GM23338 (cell line): ENCODE measurements around the gene SERBP1. TPM values are rescaled to one million over a fixed set of nuclear protein-coding genes. Genes with fewer than 3 reads are reported as not detected.

Source experiments
- ATAC-seq: fragments of 200-7000 bp; cut with Tn5 transposase; 3 replicates; pipeline ENCODE4 v1.9.1; 2020
- DNase-seq: peaks from one replicate; pipeline ENCODE4 v3.0.0-alpha.2; 2015; ENCODE audit warnings: low spot score
- H2AFZ ChIP-seq: fragments of 200-600 bp; sonication (generic); 2 replicates; pipeline ENCODE4 v1.8.0; 2016; ENCODE audit warnings: antibody characterized with exemption, mild to moderate bottlenecking, moderate library complexity
- H3F3A ChIP-seq: fragments of 200-600 bp; sonication (generic); replicated peaks from 2 replicates; pipeline ENCODE4 v1.8.0; 2017; ENCODE audit warnings: antibody characterized with exemption, mixed run types, low read depth
- H3K27ac ChIP-seq: fragments of 200-600 bp; sonication (generic); 2 replicates; pipeline ENCODE4 v1.6.1; 2016; ENCODE audit warnings: low read depth
- H3K27me3 ChIP-seq: fragments of 200-600 bp; sonication (generic); 2 replicates; pipeline ENCODE4 v1.8.0; 2016; ENCODE audit warnings: mild to moderate bottlenecking, mixed run types, moderate library complexity; ENCODE audit not compliant: insufficient read depth
- H3K36me3 ChIP-seq: fragments of 200-600 bp; sonication (generic); 2 replicates; pipeline ENCODE4 v1.8.0; 2016; ENCODE audit warnings: mild to moderate bottlenecking; ENCODE audit not compliant: insufficient read depth
- H3K4me1 ChIP-seq: fragments of 200-600 bp; sonication (generic); 2 replicates; pipeline ENCODE4 v1.8.0; 2016; ENCODE audit warnings: mild to moderate bottlenecking, moderate library complexity; ENCODE audit not compliant: insufficient read depth
- H3K4me2 ChIP-seq: fragments of 200-600 bp; sonication (generic); 2 replicates; pipeline ENCODE4 v1.7.1; 2017; ENCODE audit warnings: mixed run types
- H3K4me3 ChIP-seq: fragments of 200-600 bp; sonication (generic); 2 replicates; pipeline ENCODE4 v1.6.1; 2016; ENCODE audit warnings: mixed run types
- H3K79me2 ChIP-seq: fragments of 200-600 bp; sonication (generic); replicated peaks from 2 replicates; pipeline ENCODE4 v1.8.0; 2017; ENCODE audit warnings: mild to moderate bottlenecking; ENCODE audit not compliant: insufficient read depth
- H3K9me2 ChIP-seq: fragments of 200-600 bp; sonication (generic); 2 replicates; pipeline ENCODE4 v1.8.0; 2017; ENCODE audit not compliant: insufficient read depth
- H4K20me1 ChIP-seq: fragments of 200-600 bp; sonication (generic); replicated peaks from 2 replicates; pipeline ENCODE4 v1.8.0; 2017; ENCODE audit warnings: mild to moderate bottlenecking; ENCODE audit not compliant: insufficient read depth
- H3K27ac Mint-ChIP-seq: 2 replicates; pipeline ENCODE4 v1.8.0; 2020; ENCODE audit warnings: inconsistent platforms, mild to moderate bottlenecking, moderate library complexity, mixed read lengths
- H3K27me3 Mint-ChIP-seq: 3 replicates; pipeline ENCODE4 v1.8.0; 2022; ENCODE audit warnings: low read depth, mild to moderate bottlenecking, moderate library complexity, mixed read lengths, inconsistent platforms; ENCODE audit not compliant: insufficient read depth, poor library complexity
- H3K36me3 Mint-ChIP-seq: 3 replicates; pipeline ENCODE4 v1.8.0; 2021; ENCODE audit warnings: low read depth, mild to moderate bottlenecking, inconsistent platforms, moderate library complexity, mixed read lengths
- H3K4me1 Mint-ChIP-seq: 3 replicates; pipeline ENCODE4 v1.8.0; 2020; ENCODE audit warnings: mild to moderate bottlenecking, inconsistent platforms, mixed read lengths
- H3K4me3 Mint-ChIP-seq: 3 replicates; pipeline ENCODE4 v1.8.0; 2021; ENCODE audit warnings: moderate library complexity, mild to moderate bottlenecking, inconsistent platforms, mixed read lengths
- H3K9me3 Mint-ChIP-seq: 3 replicates; pipeline ENCODE4 v1.8.0; 2020; ENCODE audit warnings: moderate library complexity, mild to moderate bottlenecking, inconsistent platforms, mixed read lengths
- CREB1 ChIP-seq: fragments of 250-450 bp; sonication (Bioruptor Pico); IDR thresholded peaks from 2 replicates; pipeline ENCODE4 v1.5.0; 2020; ENCODE audit warnings: low read depth, mild to moderate bottlenecking, moderate library complexity
- EZH2 ChIP-seq: fragments of 200-600 bp; sonication (generic); IDR thresholded peaks from one replicate; pipeline ENCODE4 v1.8.0; 2017; ENCODE audit warnings: antibody characterized with exemption, mild to moderate bottlenecking, low read depth; ENCODE audit not compliant: unreplicated experiment
- EZH2phosphoT487 ChIP-seq: fragments of 200-600 bp; sonication (generic); IDR thresholded peaks from one replicate; pipeline ENCODE4 v1.8.1; 2018; ENCODE audit warnings: antibody characterized with exemption; ENCODE audit not compliant: unreplicated experiment
- JUNB ChIP-seq: IDR thresholded peaks from one replicate; pipeline ENCODE4 v1.6.1; 2016; ENCODE audit warnings: antibody characterized with exemption; ENCODE audit not compliant: unreplicated experiment
- NANOG ChIP-seq: IDR thresholded peaks from 2 replicates; pipeline ENCODE4 v1.6.1; 2016; ENCODE audit warnings: antibody characterized with exemption, borderline replicate concordance
- POLR2AphosphoS5 ChIP-seq: IDR thresholded peaks from 2 replicates; pipeline ENCODE4 v1.6.1; 2016; ENCODE audit warnings: antibody characterized with exemption, low read depth
- STAT1 ChIP-seq: IDR thresholded peaks from one replicate; pipeline ENCODE4 v1.6.1; 2016; ENCODE audit warnings: antibody characterized with exemption; ENCODE audit not compliant: unreplicated experiment
- ZNF114 ChIP-seq: fragments of 250-450 bp; sonication (Bioruptor Pico); IDR thresholded peaks from 2 replicates; pipeline ENCODE4 v1.5.0; 2020; ENCODE audit warnings: mild to moderate bottlenecking, moderate library complexity
- ZNF331 ChIP-seq: fragments of 250-450 bp; sonication (Bioruptor Pico); IDR thresholded peaks from 2 replicates; pipeline ENCODE4 v1.5.0; 2020; ENCODE audit warnings: low read depth, mild to moderate bottlenecking, moderate library complexity
- polyA plus RNA-seq: library from polyadenylated mRNA; unstranded; fragments of >200 nt; fragmentation: Nextera tagmentation; extraction: Ambion mirVana; gene quantifications from 2 replicates; pipeline ENCODE4 v1.2.1, GENCODE V29; 2016
- total RNA-seq: library from RNA; depleted of rRNA; stranded (reverse); fragments of >200 nt; shearing (Covaris generic); gene quantifications from 2 replicates; pipeline ENCODE4 v1.2.3, GENCODE V29; 2014
- TF ChIP-seq, protein P1 (sequence below): IDR thresholded peaks from one replicate; pipeline ENCODE4 v1.6.1; 2018; ENCODE audit warnings: antibody characterized with exemption; ENCODE audit not compliant: unreplicated experiment
- TF ChIP-seq, protein P2 (sequence below), 2 experiments: fragments of 200-600 bp in 1 of 2; sonication (generic) in 1 of 2; conservative IDR thresholded peaks; 2 replicates each; pipeline versions ENCODE4 v1.5.1 to v1.6.1; 2016 to 2017; ENCODE audit warnings: antibody characterized with exemption in 2 of 2, low read depth in 2 of 2, mild to moderate bottlenecking in 2 of 2, moderate library complexity in 1 of 2
- TF ChIP-seq, protein P3 (sequence below): fragments of 250-450 bp; sonication (Bioruptor Pico); IDR thresholded peaks from 2 replicates; pipeline ENCODE4 v1.5.0; 2020; ENCODE audit warnings: mild to moderate bottlenecking, moderate library complexity
- TF ChIP-seq, protein P4 (sequence below): IDR thresholded peaks from 2 replicates; pipeline ENCODE4 v1.6.1; 2016; ENCODE audit warnings: antibody characterized with exemption

The SERBP1 gene
- total and polyA plus RNA-seq, 2 experiments from 2014 or later = 559 to 674 TPM

DNA sequence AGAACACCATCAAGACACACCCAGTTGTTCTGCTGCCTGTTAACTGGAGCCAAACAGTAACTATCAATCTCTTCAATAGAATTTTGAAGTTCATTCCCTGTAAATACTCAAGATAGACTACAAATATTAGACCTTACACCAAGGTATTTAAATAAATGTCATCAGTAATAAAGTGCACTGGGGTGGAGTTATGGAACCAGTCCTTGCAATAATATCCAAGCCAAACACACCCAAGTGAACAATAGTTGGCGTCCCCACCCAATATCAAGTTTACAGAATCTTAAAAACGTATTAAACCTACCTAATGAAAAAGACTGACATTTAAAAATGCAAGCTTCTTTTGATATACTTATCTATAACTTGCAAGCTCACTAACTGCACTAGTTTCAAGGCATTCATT is 2.7 kb downstream of the SERBP1 start:
- TF ChIP-seq, protein P1, sequence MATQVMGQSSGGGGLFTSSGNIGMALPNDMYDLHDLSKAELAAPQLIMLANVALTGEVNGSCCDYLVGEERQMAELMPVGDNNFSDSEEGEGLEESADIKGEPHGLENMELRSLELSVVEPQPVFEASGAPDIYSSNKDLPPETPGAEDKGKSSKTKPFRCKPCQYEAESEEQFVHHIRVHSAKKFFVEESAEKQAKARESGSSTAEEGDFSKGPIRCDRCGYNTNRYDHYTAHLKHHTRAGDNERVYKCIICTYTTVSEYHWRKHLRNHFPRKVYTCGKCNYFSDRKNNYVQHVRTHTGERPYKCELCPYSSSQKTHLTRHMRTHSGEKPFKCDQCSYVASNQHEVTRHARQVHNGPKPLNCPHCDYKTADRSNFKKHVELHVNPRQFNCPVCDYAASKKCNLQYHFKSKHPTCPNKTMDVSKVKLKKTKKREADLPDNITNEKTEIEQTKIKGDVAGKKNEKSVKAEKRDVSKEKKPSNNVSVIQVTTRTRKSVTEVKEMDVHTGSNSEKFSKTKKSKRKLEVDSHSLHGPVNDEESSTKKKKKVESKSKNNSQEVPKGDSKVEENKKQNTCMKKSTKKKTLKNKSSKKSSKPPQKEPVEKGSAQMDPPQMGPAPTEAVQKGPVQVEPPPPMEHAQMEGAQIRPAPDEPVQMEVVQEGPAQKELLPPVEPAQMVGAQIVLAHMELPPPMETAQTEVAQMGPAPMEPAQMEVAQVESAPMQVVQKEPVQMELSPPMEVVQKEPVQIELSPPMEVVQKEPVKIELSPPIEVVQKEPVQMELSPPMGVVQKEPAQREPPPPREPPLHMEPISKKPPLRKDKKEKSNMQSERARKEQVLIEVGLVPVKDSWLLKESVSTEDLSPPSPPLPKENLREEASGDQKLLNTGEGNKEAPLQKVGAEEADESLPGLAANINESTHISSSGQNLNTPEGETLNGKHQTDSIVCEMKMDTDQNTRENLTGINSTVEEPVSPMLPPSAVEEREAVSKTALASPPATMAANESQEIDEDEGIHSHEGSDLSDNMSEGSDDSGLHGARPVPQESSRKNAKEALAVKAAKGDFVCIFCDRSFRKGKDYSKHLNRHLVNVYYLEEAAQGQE = no peak
- TF ChIP-seq, protein P2, sequence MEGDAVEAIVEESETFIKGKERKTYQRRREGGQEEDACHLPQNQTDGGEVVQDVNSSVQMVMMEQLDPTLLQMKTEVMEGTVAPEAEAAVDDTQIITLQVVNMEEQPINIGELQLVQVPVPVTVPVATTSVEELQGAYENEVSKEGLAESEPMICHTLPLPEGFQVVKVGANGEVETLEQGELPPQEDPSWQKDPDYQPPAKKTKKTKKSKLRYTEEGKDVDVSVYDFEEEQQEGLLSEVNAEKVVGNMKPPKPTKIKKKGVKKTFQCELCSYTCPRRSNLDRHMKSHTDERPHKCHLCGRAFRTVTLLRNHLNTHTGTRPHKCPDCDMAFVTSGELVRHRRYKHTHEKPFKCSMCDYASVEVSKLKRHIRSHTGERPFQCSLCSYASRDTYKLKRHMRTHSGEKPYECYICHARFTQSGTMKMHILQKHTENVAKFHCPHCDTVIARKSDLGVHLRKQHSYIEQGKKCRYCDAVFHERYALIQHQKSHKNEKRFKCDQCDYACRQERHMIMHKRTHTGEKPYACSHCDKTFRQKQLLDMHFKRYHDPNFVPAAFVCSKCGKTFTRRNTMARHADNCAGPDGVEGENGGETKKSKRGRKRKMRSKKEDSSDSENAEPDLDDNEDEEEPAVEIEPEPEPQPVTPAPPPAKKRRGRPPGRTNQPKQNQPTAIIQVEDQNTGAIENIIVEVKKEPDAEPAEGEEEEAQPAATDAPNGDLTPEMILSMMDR (conservative IDR thresholded peaks at IDR 0.05; ENCODE audit: low read depth in 2 of 2) = no peak
- TF ChIP-seq, protein P3, sequence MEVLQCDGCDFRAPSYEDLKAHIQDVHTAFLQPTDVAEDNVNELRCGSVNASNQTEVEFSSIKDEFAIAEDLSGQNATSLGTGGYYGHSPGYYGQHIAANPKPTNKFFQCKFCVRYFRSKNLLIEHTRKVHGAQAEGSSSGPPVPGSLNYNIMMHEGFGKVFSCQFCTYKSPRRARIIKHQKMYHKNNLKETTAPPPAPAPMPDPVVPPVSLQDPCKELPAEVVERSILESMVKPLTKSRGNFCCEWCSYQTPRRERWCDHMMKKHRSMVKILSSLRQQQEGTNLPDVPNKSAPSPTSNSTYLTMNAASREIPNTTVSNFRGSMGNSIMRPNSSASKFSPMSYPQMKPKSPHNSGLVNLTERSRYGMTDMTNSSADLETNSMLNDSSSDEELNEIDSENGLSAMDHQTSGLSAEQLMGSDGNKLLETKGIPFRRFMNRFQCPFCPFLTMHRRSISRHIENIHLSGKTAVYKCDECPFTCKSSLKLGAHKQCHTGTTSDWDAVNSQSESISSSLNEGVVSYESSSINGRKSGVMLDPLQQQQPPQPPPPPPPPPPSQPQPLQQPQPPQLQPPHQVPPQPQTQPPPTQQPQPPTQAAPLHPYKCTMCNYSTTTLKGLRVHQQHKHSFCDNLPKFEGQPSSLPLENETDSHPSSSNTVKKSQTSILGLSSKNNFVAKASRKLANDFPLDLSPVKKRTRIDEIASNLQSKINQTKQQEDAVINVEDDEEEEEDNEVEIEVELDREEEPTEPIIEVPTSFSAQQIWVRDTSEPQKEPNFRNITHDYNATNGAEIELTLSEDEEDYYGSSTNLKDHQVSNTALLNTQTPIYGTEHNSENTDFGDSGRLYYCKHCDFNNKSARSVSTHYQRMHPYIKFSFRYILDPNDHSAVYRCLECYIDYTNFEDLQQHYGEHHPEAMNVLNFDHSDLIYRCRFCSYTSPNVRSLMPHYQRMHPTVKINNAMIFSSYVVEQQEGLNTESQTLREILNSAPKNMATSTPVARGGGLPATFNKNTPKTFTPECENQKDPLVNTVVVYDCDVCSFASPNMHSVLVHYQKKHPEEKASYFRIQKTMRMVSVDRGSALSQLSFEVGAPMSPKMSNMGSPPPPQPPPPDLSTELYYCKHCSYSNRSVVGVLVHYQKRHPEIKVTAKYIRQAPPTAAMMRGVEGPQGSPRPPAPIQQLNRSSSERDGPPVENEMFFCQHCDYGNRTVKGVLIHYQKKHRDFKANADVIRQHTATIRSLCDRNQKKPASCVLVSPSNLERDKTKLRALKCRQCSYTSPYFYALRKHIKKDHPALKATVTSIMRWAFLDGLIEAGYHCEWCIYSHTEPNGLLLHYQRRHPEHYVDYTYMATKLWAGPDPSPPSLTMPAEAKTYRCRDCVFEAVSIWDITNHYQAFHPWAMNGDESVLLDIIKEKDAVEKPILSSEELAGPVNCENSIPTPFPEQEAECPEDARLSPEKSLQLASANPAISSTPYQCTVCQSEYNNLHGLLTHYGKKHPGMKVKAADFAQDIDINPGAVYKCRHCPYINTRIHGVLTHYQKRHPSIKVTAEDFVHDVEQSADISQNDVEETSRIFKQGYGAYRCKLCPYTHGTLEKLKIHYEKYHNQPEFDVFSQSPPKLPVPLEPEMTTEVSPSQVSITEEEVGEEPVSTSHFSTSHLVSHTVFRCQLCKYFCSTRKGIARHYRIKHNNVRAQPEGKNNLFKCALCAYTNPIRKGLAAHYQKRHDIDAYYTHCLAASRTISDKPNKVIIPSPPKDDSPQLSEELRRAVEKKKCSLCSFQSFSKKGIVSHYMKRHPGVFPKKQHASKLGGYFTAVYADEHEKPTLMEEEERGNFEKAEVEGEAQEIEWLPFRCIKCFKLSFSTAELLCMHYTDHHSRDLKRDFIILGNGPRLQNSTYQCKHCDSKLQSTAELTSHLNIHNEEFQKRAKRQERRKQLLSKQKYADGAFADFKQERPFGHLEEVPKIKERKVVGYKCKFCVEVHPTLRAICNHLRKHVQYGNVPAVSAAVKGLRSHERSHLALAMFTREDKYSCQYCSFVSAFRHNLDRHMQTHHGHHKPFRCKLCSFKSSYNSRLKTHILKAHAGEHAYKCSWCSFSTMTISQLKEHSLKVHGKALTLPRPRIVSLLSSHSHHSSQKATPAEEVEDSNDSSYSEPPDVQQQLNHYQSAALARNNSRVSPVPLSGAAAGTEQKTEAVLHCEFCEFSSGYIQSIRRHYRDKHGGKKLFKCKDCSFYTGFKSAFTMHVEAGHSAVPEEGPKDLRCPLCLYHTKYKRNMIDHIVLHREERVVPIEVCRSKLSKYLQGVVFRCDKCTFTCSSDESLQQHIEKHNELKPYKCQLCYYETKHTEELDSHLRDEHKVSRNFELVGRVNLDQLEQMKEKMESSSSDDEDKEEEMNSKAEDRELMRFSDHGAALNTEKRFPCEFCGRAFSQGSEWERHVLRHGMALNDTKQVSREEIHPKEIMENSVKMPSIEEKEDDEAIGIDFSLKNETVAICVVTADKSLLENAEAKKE (CRISPR knock-in tag) = no peak
- TF ChIP-seq, protein P4, sequence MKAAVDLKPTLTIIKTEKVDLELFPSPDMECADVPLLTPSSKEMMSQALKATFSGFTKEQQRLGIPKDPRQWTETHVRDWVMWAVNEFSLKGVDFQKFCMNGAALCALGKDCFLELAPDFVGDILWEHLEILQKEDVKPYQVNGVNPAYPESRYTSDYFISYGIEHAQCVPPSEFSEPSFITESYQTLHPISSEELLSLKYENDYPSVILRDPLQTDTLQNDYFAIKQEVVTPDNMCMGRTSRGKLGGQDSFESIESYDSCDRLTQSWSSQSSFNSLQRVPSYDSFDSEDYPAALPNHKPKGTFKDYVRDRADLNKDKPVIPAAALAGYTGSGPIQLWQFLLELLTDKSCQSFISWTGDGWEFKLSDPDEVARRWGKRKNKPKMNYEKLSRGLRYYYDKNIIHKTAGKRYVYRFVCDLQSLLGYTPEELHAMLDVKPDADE = no peak
- TF ChIP-seq ZNF114 = no peak
- no peak for TF ChIP-seq NANOG
- no peak for TF ChIP-seq POLR2AphosphoS5
- no peak for TF ChIP-seq EZH2phosphoT487
- TF ChIP-seq STAT1 = no peak
- TF ChIP-seq CREB1 = no peak
- TF ChIP-seq JUNB = no peak
- no peak for TF ChIP-seq EZH2
- TF ChIP-seq ZNF331 (CRISPR knock-in tag) = no peak

More for the DNA sequence above, 2.7 kb downstream of the SERBP1 start:
- Histone ChIP-seq H3K4me3 (peak overlapping the region; percentile 66), H3K4me2 (peak overlapping the region; percentile 89), H3F3A (no peaks in the 10 kb centered on the region), H3K79me2 (peaks cover 77% of the 10 kb centered on the region), H2AFZ (no peak overlapping the region), H3K27me3 (no peaks in the 10 kb centered on the region), H3K4me1 (peaks cover 27% of the 10 kb centered on the region), H3K9me2 (no peaks in the 10 kb centered on the region), H3K36me3 (peaks cover 41% of the 10 kb centered on the region), H4K20me1 (peaks cover 68% of the 10 kb centered on the region), H3K27ac (no peak overlapping the region)
- no peak for ATAC-seq
- peaks cover 40% of the 10 kb centered on the region for H3K4me1 Mint-ChIP-seq
- H3K27ac Mint-ChIP-seq = no peak overlapping the region
- peaks cover 23% of the 10 kb centered on the region for H3K27me3 Mint-ChIP-seq
- peak overlapping the region; percentile 87 for H3K4me3 Mint-ChIP-seq
- DNase-seq = no peak
- H3K9me3 Mint-ChIP-seq = no peaks in the 10 kb centered on the region; the same call in 2 of the 3 replicates
- H3K36me3 Mint-ChIP-seq = peaks cover 76% of the 10 kb centered on the region
